Activated CD4-positive, alpha-beta T cell treated with anti-CD3 and anti-CD28 coated beads, Interleukin-2, amount 50 U/mL, for 48 hours (primary cell): ENCODE data around the gene CNTFR.

Source experiments
- DNase-seq, 2 experiments: peaks; one replicate each; pipeline ENCODE4 v3.0.0-alpha.2; 2020

CNTFR gene

GRCh38 chr9:34521406-34522045 lies 68.0 kb downstream of the CNTFR start:
- no peak for DNase-seq

- DNase-seq = no peak
These were observed 68.8 kb downstream of the CNTFR start for GRCh38 chr9:34520505-34521385.

GRCh38 chr9:34520096-34520495 lies 69.4 kb downstream of the CNTFR start:
- no peak for DNase-seq

GRCh38 chr9:34519321-34520020 lies 70.1 kb downstream of the CNTFR start:
- no peak for DNase-seq

- no peak for DNase-seq
These were observed 70.6 kb downstream of the CNTFR start for GRCh38 chr9:34518896-34519295.

- no peak for DNase-seq
These were observed 71.4 kb downstream of the CNTFR start for GRCh38 chr9:34518110-34518616.

- DNase-seq = no peak
These were observed 72.3 kb downstream of the CNTFR start for GRCh38 chr9:34517185-34517584.

GRCh38 chr9:34515959-34516358 lies 73.6 kb downstream of the CNTFR start:
- no peak for DNase-seq

GRCh38 chr9:34514816-34515215 lies 74.7 kb downstream of the CNTFR start:
- no peak for DNase-seq

GRCh38 chr9:34514401-34514800 lies 75.1 kb downstream of the CNTFR start:
- DNase-seq = no peak

GRCh38 chr9:34513567-34514214 lies 75.8 kb downstream of the CNTFR start:
- no peak for DNase-seq

- DNase-seq = no peak
These were observed 77.1 kb downstream of the CNTFR start for GRCh38 chr9:34512131-34513078.

- no peak for DNase-seq
These were observed 78.7 kb downstream of the CNTFR start for GRCh38 chr9:34510497-34511468.

GRCh38 chr9:34508951-34509350 lies 80.6 kb downstream of the CNTFR start:
- DNase-seq = no peak

- no peak for DNase-seq
These were observed 81.1 kb downstream of the CNTFR start for GRCh38 chr9:34508463-34508862.

- no peak for DNase-seq
These were observed 81.6 kb downstream of the CNTFR start for GRCh38 chr9:34507966-34508365.

GRCh38 chr9:34507556-34507955 lies 82.0 kb downstream of the CNTFR start:
- no peak for DNase-seq

- no peak for DNase-seq
These were observed 82.9 kb downstream of the CNTFR start for GRCh38 chr9:34506623-34507022.

GRCh38 chr9:34505370-34506120 lies 84.0 kb downstream of the CNTFR start:
- DNase-seq = no peak

- DNase-seq = no peak
These were observed 86.1 kb downstream of the CNTFR start for GRCh38 chr9:34503406-34503805.
